ENCODE results near the gene GATM. TPM values are rescaled to one million over a fixed set of nuclear protein-coding genes. Genes with fewer than 3 reads are reported as not detected.

Gene GATM, protein sequence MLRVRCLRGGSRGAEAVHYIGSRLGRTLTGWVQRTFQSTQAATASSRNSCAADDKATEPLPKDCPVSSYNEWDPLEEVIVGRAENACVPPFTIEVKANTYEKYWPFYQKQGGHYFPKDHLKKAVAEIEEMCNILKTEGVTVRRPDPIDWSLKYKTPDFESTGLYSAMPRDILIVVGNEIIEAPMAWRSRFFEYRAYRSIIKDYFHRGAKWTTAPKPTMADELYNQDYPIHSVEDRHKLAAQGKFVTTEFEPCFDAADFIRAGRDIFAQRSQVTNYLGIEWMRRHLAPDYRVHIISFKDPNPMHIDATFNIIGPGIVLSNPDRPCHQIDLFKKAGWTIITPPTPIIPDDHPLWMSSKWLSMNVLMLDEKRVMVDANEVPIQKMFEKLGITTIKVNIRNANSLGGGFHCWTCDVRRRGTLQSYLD
- total RNA-seq (100 to 1,000 TPM; 386 to 446 TPM), polyA plus RNA-seq (ENCODE audit: insufficient read depth, low read depth, low replicate concordance) (147 TPM)
- long read RNA-seq, donor 1, transcript GATM-207 (8 exons, 3,911 nt): minor isoform, 9 of 307 reads
- long read RNA-seq, donor 1, transcript GATM-201 (9 exons, 2,597 nt): major isoform, 86 of 307 reads
- long read RNA-seq, donor 1, partial matches to known transcripts: 209 of 307 reads
- long read RNA-seq, donor 1, other reads (novel, unspliced or antisense): 0 of 307 reads
- long read RNA-seq, donor 2, transcript GATM-201 (9 exons, 2,597 nt): major isoform, 34 of 45 reads
- long read RNA-seq, donor 2, partial matches to known transcripts: 5 of 45 reads
- long read RNA-seq, donor 2, other reads (novel, unspliced or antisense): 0 of 45 reads

DNA sequence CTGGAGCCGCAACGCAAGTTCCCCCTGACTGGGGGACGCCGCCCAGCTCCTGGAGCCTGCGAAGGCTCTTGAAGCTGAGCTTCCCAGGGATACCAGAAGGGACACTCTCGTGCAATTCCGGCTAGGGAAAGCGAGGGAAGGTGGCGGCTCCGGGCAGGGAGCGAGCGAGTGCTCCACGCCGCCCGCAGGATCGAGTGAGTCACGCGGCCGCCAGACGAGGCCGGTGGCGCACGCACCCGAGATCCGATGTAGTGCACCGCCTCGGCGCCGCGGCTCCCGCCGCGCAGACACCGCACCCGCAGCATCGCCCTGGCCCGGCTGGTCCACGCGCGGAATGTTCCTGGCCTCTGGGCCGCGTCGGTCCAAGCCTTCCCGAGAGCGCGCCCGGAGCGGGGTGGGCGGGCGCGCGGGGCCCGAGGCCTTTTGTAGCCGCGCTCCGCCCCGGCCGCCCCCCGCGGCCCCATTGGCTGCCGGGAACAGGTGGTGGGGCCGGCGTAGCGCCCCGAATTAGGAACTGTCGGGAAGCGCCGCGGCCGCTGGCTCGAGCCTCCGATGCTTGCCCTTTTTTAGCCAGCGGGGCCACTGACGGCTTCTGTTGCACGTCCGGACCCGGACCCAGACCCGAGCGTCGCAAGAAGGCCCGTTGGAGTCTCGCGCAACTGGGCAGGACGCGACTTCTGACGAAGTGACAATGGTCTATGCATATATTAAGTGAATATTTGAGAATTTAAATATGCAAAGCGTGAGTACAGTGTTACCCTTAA lies at the start of gene GATM:
TSS of gene GATM (minus strand) at position 396 of the 764 bp plus-strand sequence. CDS start at position 305, 91 bp downstream.
- TF ChIP-seq POLR2A (IDR thresholded peaks at IDR 0.05): no peak
- TF ChIP-seq, protein P1, sequence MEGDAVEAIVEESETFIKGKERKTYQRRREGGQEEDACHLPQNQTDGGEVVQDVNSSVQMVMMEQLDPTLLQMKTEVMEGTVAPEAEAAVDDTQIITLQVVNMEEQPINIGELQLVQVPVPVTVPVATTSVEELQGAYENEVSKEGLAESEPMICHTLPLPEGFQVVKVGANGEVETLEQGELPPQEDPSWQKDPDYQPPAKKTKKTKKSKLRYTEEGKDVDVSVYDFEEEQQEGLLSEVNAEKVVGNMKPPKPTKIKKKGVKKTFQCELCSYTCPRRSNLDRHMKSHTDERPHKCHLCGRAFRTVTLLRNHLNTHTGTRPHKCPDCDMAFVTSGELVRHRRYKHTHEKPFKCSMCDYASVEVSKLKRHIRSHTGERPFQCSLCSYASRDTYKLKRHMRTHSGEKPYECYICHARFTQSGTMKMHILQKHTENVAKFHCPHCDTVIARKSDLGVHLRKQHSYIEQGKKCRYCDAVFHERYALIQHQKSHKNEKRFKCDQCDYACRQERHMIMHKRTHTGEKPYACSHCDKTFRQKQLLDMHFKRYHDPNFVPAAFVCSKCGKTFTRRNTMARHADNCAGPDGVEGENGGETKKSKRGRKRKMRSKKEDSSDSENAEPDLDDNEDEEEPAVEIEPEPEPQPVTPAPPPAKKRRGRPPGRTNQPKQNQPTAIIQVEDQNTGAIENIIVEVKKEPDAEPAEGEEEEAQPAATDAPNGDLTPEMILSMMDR (IDR thresholded peaks at IDR 0.05): peak in 1 of 3 experiments; percentile 13
- intact Hi-C loops (cut with DNase I; ENCODE audit: low total_unique reads): no loop called here
- Histone ChIP-seq H3K4me1 (peaks cover 4% of the 10 kb centered on the region), H3K27me3 (no peaks in the 10 kb centered on the region), H3K27ac (peak within 1 kb of the TSS; percentile 76 to 79), H3K9me3 (no peaks in the 10 kb centered on the region), H3K36me3 (ENCODE audit: low read depth, missing control alignments) (no peaks in the 10 kb centered on the region), H3K4me3 (peak within 1 kb of the TSS; percentile 69 to 78)
- 1 to 2% methylated on average over 18 to 87 of the region's 87 CpGs for WGBS, 2 donors
- DNase-seq: peak; percentile 87

DNA sequence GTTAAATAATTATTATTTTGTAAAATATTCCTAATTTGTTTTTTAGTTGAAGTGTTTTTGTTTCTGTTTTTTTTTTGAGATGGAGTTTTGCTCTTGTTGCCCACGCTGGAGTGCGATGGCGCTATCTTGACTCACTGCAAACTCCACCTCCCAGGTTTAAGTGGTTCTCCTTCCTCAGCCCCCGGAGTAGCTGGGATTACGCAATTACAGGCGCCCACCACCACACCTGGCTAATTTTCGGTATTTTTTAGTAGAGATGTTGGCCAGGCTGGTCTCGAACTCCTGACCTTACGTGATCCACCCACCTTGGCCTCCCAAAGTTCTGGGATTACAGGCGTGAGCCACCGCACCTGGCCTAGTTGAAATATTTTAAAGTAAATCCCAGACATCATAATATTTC lies 48.7 kb upstream of the GATM start:
- intact Hi-C loops (cut with DNase I; ENCODE audit: low total_unique reads): no loop called here
- Histone ChIP-seq H3K36me3 (ENCODE audit: low read depth, missing control alignments) (no peaks in the 10 kb centered on the region), H3K4me3 (no peak overlapping the region), H3K27me3 (no peaks in the 10 kb centered on the region), H3K27ac (no peak overlapping the region), H3K4me1 (no peaks in the 10 kb centered on the region), H3K9me3 (no peaks in the 10 kb centered on the region)
- no peak for DNase-seq
- TF ChIP-seq, protein P1 (IDR thresholded peaks at IDR 0.05): no peak
- no peak for TF ChIP-seq POLR2A (IDR thresholded peaks at IDR 0.05)
- 94 to 97% methylated on average over 11 of the region's 11 CpGs for WGBS, 2 donors

DNA sequence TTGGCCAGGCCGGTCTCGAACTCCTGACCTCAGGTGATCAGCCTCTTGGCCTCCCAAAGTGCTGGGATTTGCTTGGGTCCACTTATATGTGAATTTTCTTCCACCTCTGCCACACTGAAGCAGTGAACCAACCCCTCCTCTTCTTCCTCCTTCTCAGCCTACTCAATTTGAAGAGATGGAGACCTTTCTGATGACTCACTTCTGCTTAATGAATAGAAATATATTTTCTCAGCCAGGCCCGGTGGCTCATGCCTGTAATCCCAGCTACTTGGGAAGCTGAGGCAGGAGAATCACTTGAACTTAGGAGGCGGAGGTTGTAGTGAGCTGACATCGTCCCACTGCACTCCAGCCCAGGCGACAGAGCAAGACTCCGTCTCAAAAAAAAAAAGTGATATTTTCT lies 46.8 kb upstream of the GATM start:
- H3K9me3 ChIP-seq: no peaks in the 10 kb centered on the region
- WGBS, 2 donors: 90 to 92% methylated on average over 7 of the region's 7 CpGs
- H3K36me3 ChIP-seq (ENCODE audit: low read depth, missing control alignments): no peaks in the 10 kb centered on the region
- H3K4me3 ChIP-seq: no peak overlapping the region
- no peak for TF ChIP-seq POLR2A (IDR thresholded peaks at IDR 0.05)
- TF ChIP-seq, protein P1 (IDR thresholded peaks at IDR 0.05): no peak
- DNase-seq: no peak
- intact Hi-C loops (cut with DNase I; ENCODE audit: low total_unique reads): no loop called here
- H3K4me1 ChIP-seq: no peaks in the 10 kb centered on the region
- no peaks in the 10 kb centered on the region for H3K27me3 ChIP-seq
- no peak overlapping the region for H3K27ac ChIP-seq

DNA sequence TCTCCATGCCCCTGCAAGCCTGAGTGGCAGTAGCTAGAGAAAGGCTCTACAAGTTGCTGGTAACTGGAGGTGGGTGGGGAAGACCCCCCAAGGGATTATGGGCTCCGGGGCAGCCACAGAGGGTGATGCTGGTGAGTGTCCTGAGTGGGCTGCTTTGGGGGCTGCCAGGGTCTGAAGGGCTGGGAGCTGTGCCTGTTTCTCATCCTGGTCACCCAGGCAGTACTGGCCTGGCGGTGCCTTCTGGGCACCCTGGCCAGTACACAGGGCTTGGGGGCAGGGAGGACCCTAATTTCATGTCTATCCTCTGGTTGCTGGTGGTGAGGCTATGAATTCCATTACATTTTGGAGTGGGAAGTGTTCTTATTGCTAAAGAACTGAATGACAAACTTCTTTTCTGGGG lies 46.1 kb upstream of the GATM start:
- H3K36me3 ChIP-seq (ENCODE audit: low read depth, missing control alignments): no peaks in the 10 kb centered on the region
- DNase-seq: no peak
- intact Hi-C loops (cut with DNase I; ENCODE audit: low total_unique reads): no loop called here
- no peak for TF ChIP-seq POLR2A (IDR thresholded peaks at IDR 0.05)
- TF ChIP-seq, protein P1 (IDR thresholded peaks at IDR 0.05): no peak
- no peak overlapping the region for H3K4me3 ChIP-seq
- no peaks in the 10 kb centered on the region for H3K4me1 ChIP-seq
- no peak overlapping the region for H3K27ac ChIP-seq
- 91 to 100% methylated on average over 2 of the region's 2 CpGs for WGBS, 2 donors
- H3K27me3 ChIP-seq: no peaks in the 10 kb centered on the region
- no peaks in the 10 kb centered on the region for H3K9me3 ChIP-seq

Data from testis (tissue), 5 donors.